Measurements from ENCODE around the gene FIBIN. TPM values are rescaled to one million over a fixed set of nuclear protein-coding genes. Genes with fewer than 3 reads are reported as not detected.
"Not testable (repeated sequence)": the region's sequence is repeated elsewhere in the genome, so short reads cannot be mapped to it uniquely, and the experiment has no call there.

Gene FIBIN
- total RNA-seq, 2 experiments from 2014 or later, result not detected

- Mint-ChIP-seq H3K4me1 (no peaks in the 10 kb centered on the region), H3K27ac (no peak overlapping the region), H3K36me3 (ENCODE audit: low read depth) (no peaks in the 10 kb centered on the region), H3K9me3 (no peaks in the 10 kb centered on the region), H3K4me3 (no peak overlapping the region), H3K27me3 (no peaks in the 10 kb centered on the region)
- ChIA-PET POLR2A (no interaction called here), CTCF (no interaction called here)
- DNase-seq, result no peak
These were observed 1.8 kb upstream of the FIBIN start for GRCh38 chr11:26992031-26992541.

- H3K27me3 Mint-ChIP-seq, result no peaks in the 10 kb centered on the region
- no peaks in the 10 kb centered on the region for H3K36me3 Mint-ChIP-seq (ENCODE audit: low read depth)
- CTCF ChIA-PET, result no interaction called here
- DNase-seq, result no peak
- H3K4me3 Mint-ChIP-seq, result no peak overlapping the region
- H3K9me3 Mint-ChIP-seq, result no peaks in the 10 kb centered on the region
- POLR2A ChIA-PET, result no interaction called here
- no peaks in the 10 kb centered on the region for H3K4me1 Mint-ChIP-seq
- no peak overlapping the region for H3K27ac Mint-ChIP-seq
These were observed 751 bp downstream of the FIBIN start for GRCh38 chr11:26994631-26995095.

- Mint-ChIP-seq H3K27ac (no peak overlapping the region), H3K9me3 (no peaks in the 10 kb centered on the region), H3K4me3 (no peak overlapping the region), H3K27me3 (no peaks in the 10 kb centered on the region), H3K36me3 (ENCODE audit: low read depth) (no peaks in the 10 kb centered on the region), H3K4me1 (no peaks in the 10 kb centered on the region)
- no peak for DNase-seq
- ChIA-PET POLR2A (no interaction called here), CTCF (no interaction called here)
These were observed 2.0 kb downstream of the FIBIN start for GRCh38 chr11:26995701-26996460.

GRCh38 chr11:26997378-26997777, 3.5 kb downstream of the FIBIN start:
- Mint-ChIP-seq H3K4me1 (no peaks in the 10 kb centered on the region), H3K36me3 (ENCODE audit: low read depth) (no peaks in the 10 kb centered on the region), H3K27ac (no peak overlapping the region), H3K4me3 (no peak overlapping the region), H3K27me3 (no peaks in the 10 kb centered on the region), H3K9me3 (no peaks in the 10 kb centered on the region)
- ChIA-PET POLR2A (no interaction called here), CTCF (no interaction called here)
- no peak for DNase-seq

GRCh38 chr11:27001136-27001730, 7.3 kb downstream of the FIBIN start:
- CTCF ChIA-PET; H3K4me1 Mint-ChIP-seq; POLR2A ChIA-PET; H3K4me3 Mint-ChIP-seq; H3K9me3 Mint-ChIP-seq; H3K27me3 Mint-ChIP-seq; H3K27ac Mint-ChIP-seq; H3K36me3 Mint-ChIP-seq (ENCODE audit: low read depth); DNase-seq: not testable (repeated sequence)

- Mint-ChIP-seq H3K27ac (no peak overlapping the region), H3K9me3 (no peaks in the 10 kb centered on the region), H3K4me1 (no peaks in the 10 kb centered on the region), H3K36me3 (ENCODE audit: low read depth) (no peaks in the 10 kb centered on the region), H3K27me3 (no peaks in the 10 kb centered on the region), H3K4me3 (no peak overlapping the region)
- POLR2A ChIA-PET, result no interaction called here
- no peak for DNase-seq
- CTCF ChIA-PET, result no interaction called here
These were observed 8.5 kb downstream of the FIBIN start for GRCh38 chr11:27002431-27002830.

- DNase-seq, result no peak
- H3K9me3 Mint-ChIP-seq, result no peaks in the 10 kb centered on the region
- H3K36me3 Mint-ChIP-seq (ENCODE audit: low read depth), result no peaks in the 10 kb centered on the region
- H3K4me3 Mint-ChIP-seq, result no peak overlapping the region
- ChIA-PET POLR2A (no interaction called here), CTCF (no interaction called here)
- no peaks in the 10 kb centered on the region for H3K4me1 Mint-ChIP-seq
- no peaks in the 10 kb centered on the region for H3K27me3 Mint-ChIP-seq
- H3K27ac Mint-ChIP-seq, result no peak overlapping the region
These were observed 8.9 kb downstream of the FIBIN start for GRCh38 chr11:27002838-27003237.

- H3K4me1 Mint-ChIP-seq, result no peaks in the 10 kb centered on the region
- no peak for DNase-seq
- ChIA-PET CTCF (no interaction called here), POLR2A (no interaction called here)
- no peak overlapping the region for H3K4me3 Mint-ChIP-seq
- H3K9me3 Mint-ChIP-seq, result no peaks in the 10 kb centered on the region
- H3K27ac Mint-ChIP-seq, result no peak overlapping the region
- no peaks in the 10 kb centered on the region for H3K27me3 Mint-ChIP-seq
- no peaks in the 10 kb centered on the region for H3K36me3 Mint-ChIP-seq (ENCODE audit: low read depth)
These were observed 10.2 kb downstream of the FIBIN start for GRCh38 chr11:27004103-27004502.

- POLR2A ChIA-PET, result no interaction called here
- Mint-ChIP-seq H3K9me3 (no peaks in the 10 kb centered on the region), H3K27me3 (no peaks in the 10 kb centered on the region), H3K27ac (no peak overlapping the region), H3K4me3 (no peak overlapping the region), H3K4me1 (no peaks in the 10 kb centered on the region), H3K36me3 (ENCODE audit: low read depth) (no peaks in the 10 kb centered on the region)
- no peak for DNase-seq
- CTCF ChIA-PET, result no interaction called here
These were observed 15.1 kb downstream of the FIBIN start for GRCh38 chr11:27008811-27009535.

GRCh38 chr11:27011560-27012233, 17.8 kb downstream of the FIBIN start:
- H3K27ac Mint-ChIP-seq, result no peak overlapping the region
- H3K27me3 Mint-ChIP-seq, result no peaks in the 10 kb centered on the region
- H3K4me1 Mint-ChIP-seq, result no peaks in the 10 kb centered on the region
- no peaks in the 10 kb centered on the region for H3K36me3 Mint-ChIP-seq (ENCODE audit: low read depth)
- no peaks in the 10 kb centered on the region for H3K9me3 Mint-ChIP-seq
- ChIA-PET POLR2A (no interaction called here), CTCF (no interaction called here)
- no peak for DNase-seq
- no peak overlapping the region for H3K4me3 Mint-ChIP-seq

GRCh38 chr11:27012234-27012921, 18.5 kb downstream of the FIBIN start:
- Mint-ChIP-seq H3K36me3 (ENCODE audit: low read depth) (no peaks in the 10 kb centered on the region), H3K4me1 (no peaks in the 10 kb centered on the region), H3K27ac (no peak overlapping the region), H3K4me3 (no peak overlapping the region), H3K9me3 (no peaks in the 10 kb centered on the region), H3K27me3 (no peaks in the 10 kb centered on the region)
- ChIA-PET POLR2A (no interaction called here), CTCF (no interaction called here)
- DNase-seq, result no peak

- H3K4me3 Mint-ChIP-seq, result no peak overlapping the region
- H3K9me3 Mint-ChIP-seq, result no peaks in the 10 kb centered on the region
- POLR2A ChIA-PET, result no interaction called here
- H3K36me3 Mint-ChIP-seq (ENCODE audit: low read depth), result no peaks in the 10 kb centered on the region
- CTCF ChIA-PET, result no interaction called here
- DNase-seq, result no peak
- no peak overlapping the region for H3K27ac Mint-ChIP-seq
- no peaks in the 10 kb centered on the region for H3K27me3 Mint-ChIP-seq
- no peaks in the 10 kb centered on the region for H3K4me1 Mint-ChIP-seq
These were observed 20.0 kb downstream of the FIBIN start for GRCh38 chr11:27013781-27014361.
